Measurements from ENCODE around the gene SZT2. TPM values are rescaled to one million over a fixed set of nuclear protein-coding genes. Genes with fewer than 3 reads are reported as not detected.

The SZT2 gene
- total RNA-seq, 6 experiments from 2014 or later = 12.7 to 30.4 (median 19.2) TPM

DNA sequence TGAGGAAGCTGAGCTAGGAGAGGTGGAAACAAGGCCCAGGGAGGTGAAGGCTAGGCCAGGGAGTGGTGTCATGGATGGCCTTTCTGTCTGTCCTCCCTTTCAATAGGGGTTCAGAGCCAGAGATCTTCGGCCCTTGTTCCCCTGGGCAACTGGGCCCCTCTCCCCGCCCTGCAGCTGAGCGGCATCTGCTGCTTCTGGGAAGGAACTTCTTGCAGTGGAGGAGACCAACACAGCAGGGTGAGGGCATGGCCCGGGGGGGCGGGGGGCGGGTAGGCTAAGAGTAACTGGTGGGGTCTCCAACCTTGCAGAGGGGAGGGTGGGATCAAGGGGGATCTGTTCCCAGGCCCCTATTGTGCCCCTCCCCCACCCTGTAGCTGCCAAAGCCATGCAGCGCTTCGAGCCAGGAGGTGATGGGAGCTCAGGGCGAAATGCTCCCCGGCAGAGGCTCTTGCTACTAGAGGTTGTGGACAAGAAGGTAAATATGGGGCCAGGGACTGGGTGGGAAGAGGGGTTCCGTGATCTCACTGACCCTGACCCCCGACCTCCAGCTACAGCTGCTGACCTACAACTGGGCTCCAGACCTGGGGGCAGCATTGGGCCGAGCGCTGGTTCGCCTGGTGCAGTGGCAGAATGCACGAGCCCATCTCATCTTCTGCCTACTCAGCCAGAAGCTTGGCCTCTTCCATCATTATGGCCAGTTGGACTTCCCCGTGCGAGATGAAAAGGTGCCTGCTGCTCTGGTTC, 52.4 kb downstream of the SZT2 start:
- DNase-seq = peak in 2 of 3 donors; percentile 17 to 40

DNA sequence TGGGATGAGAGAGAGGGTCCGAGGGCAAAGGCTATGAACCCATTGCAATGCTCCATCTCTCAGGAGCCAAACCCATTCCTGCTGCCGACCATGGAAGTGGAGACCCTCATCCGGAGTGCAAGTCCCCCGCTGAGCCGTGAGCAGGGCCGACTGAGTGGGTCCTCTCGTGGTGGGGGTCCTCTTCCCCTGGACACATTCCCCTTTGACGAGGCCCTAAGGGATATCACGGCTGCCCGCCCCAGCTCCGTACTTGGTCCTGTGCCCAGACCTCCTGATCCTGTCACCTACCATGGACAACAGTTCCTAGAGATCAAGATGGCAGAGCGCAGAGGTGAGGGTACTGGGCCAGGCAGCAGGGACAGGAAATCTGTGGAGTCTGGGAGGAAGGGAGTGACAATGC, 53.1 kb downstream of the SZT2 start:
- ATAC-seq = no peak

More for the DNA sequence above, 52.4 kb downstream of the SZT2 start:
- no peak for TF ChIP-seq POLR2A (IDR thresholded peaks at IDR 0.05)
- TF ChIP-seq, protein P1, sequence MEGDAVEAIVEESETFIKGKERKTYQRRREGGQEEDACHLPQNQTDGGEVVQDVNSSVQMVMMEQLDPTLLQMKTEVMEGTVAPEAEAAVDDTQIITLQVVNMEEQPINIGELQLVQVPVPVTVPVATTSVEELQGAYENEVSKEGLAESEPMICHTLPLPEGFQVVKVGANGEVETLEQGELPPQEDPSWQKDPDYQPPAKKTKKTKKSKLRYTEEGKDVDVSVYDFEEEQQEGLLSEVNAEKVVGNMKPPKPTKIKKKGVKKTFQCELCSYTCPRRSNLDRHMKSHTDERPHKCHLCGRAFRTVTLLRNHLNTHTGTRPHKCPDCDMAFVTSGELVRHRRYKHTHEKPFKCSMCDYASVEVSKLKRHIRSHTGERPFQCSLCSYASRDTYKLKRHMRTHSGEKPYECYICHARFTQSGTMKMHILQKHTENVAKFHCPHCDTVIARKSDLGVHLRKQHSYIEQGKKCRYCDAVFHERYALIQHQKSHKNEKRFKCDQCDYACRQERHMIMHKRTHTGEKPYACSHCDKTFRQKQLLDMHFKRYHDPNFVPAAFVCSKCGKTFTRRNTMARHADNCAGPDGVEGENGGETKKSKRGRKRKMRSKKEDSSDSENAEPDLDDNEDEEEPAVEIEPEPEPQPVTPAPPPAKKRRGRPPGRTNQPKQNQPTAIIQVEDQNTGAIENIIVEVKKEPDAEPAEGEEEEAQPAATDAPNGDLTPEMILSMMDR (IDR thresholded peaks at IDR 0.05) = no peak
- no peak for ATAC-seq
- 100% methylated on average over 4 of the region's 18 CpGs for WGBS (ENCODE audit: insufficient coverage, low coverage, low lambda C conversion rate, missing lambda C conversion rate)
- Histone ChIP-seq H3K4me3 (no peak overlapping the region), H3K4me1 (peaks cover 0 to 5% (median 0%) of the 10 kb centered on the region in 4 donors), H3K9me3 (no peaks in the 10 kb centered on the region), H3K27ac (no peak overlapping the region), H3K36me3 (peaks cover 0 to 65% (median 9%) of the 10 kb centered on the region in 4 donors), H3K27me3 (no peaks in the 10 kb centered on the region)
- intact Hi-C loops (cut with DNase I) = no loop called here

DNA sequence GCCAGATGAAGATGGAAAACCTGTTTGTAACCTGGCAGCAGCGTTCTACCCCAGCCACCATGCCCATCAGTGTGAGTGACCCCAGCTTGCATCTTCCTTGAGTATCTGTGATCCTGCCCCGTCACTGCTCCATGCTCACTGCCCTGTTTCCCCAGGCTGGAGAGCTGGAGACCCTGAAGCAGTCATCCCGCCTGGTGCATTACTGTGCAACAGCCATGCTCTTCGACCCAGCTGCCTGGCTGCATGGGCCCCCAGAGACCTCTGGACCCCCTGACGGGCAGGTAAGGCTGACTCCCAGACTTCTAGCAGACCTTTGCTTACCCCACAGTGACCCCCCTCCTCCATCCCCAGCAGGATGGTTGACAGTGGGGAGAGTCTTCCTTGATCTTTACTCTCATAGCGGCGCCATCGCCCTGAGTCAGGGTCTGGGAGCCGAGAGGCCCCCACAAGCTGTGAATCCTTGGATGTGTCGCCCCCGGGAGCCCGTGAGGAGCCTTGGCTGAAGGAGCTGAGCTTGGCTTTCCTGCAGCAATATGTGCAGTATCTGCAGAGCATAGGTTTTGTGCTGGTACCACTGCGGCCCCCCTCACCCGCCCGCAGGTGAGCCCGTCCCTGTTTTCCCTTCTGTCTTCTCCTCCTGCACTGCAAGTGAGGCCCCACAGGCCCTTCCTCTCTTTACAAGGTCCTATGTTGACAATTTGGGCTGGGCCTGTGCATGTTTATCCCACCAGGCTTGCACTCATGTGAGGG, 53.7 kb downstream of the SZT2 start:
- peaks cover 0 to 13% (median 3%) of the 10 kb centered on the region in 4 donors for H3K4me1 ChIP-seq
- intact Hi-C loops (cut with DNase I) = no loop called here
- no peak overlapping the region for H3K27ac ChIP-seq
- no peaks in the 10 kb centered on the region for H3K9me3 ChIP-seq
- H3K36me3 ChIP-seq = peaks cover 0 to 60% (median 11%) of the 10 kb centered on the region in 4 donors
- TF ChIP-seq POLR2A (IDR thresholded peaks at IDR 0.05) = no peak
- TF ChIP-seq, protein P1 (IDR thresholded peaks at IDR 0.05) = no peak
- WGBS (ENCODE audit: insufficient coverage, low coverage, low lambda C conversion rate, missing lambda C conversion rate) = 100% methylated on average over 2 of the region's 16 CpGs
- H3K4me3 ChIP-seq = no peak overlapping the region
- H3K27me3 ChIP-seq = no peaks in the 10 kb centered on the region
- ATAC-seq (no peak), DNase-seq (peak; percentile 18 to 45 (median 36))

More for the DNA sequence above, 53.1 kb downstream of the SZT2 start:
- Histone ChIP-seq H3K4me1 (peaks cover 0 to 6% (median 0%) of the 10 kb centered on the region in 4 donors), H3K27me3 (no peaks in the 10 kb centered on the region), H3K36me3 (peaks cover 0 to 65% (median 13%) of the 10 kb centered on the region in 4 donors), H3K9me3 (no peaks in the 10 kb centered on the region), H3K27ac (no peak overlapping the region), H3K4me3 (no peak overlapping the region)
- TF ChIP-seq, protein P1 (IDR thresholded peaks at IDR 0.05) = no peak
- no peak for TF ChIP-seq POLR2A (IDR thresholded peaks at IDR 0.05)
- 92% methylated on average over 4 of the region's 12 CpGs for WGBS (ENCODE audit: insufficient coverage, low coverage, low lambda C conversion rate, missing lambda C conversion rate)
- intact Hi-C loops (cut with DNase I) = no loop called here
- peak in 1 of 3 donors; percentile 45 for DNase-seq

DNA sequence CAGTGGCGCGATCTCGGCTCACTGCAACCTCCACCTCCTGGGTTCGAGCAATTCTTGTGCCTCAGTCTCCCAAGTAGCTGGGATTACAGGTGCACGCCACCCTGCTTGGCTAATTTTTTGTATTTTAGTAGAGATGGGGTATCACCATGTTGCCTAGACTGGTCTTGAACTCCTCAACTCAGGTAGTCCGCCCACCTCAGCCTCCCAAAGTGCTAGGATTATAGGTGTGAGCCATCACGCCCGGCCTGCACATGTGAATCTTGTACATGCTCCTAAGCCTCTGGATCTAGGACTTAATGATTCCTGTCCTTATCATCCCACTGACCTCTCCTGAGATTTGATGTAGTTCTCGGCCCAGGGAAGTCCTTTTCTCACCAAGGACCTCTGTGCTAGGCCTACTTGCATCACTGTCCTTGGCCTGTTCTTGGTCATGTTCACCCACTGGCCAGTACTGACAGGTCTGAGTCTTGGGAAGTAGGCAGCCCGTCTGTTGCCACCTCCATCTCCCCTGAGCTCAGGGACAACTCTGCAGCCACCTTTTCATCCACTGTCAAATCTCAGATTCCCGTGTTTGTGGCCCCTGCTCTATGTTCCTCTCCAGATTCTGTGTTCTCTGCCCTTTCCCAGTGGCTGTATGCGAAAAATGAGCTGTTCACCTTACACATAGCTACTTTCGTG, 54.6 kb downstream of the SZT2 start:
- Histone ChIP-seq H3K36me3 (peaks cover 0 to 54% (median 7%) of the 10 kb centered on the region in 4 donors), H3K27me3 (no peaks in the 10 kb centered on the region), H3K4me3 (no peak overlapping the region), H3K9me3 (no peaks in the 10 kb centered on the region), H3K4me1 (peaks cover 0 to 22% (median 7%) of the 10 kb centered on the region in 4 donors), H3K27ac (no peak overlapping the region)
- DNase-seq (peak; percentile 11 to 28 (median 27)), ATAC-seq (no peak)
- intact Hi-C loops (cut with DNase I) = no loop called here
- no peak for TF ChIP-seq POLR2A (IDR thresholded peaks at IDR 0.05)
- TF ChIP-seq, protein P1 (IDR thresholded peaks at IDR 0.05) = no peak
- WGBS (ENCODE audit: insufficient coverage, low coverage, low lambda C conversion rate, missing lambda C conversion rate) = 89% methylated on average over 10 of the region's 13 CpGs

Measured in right lobe of liver (tissue), 6 donors.